Measurements from ENCODE around the gene C2orf92. TPM values are rescaled to one million over a fixed set of nuclear protein-coding genes. Genes with fewer than 3 reads are reported as not detected.

C2orf92 gene
- polyA plus RNA-seq, 1 donor from 2014 or later = 10.7 TPM

DNA sequence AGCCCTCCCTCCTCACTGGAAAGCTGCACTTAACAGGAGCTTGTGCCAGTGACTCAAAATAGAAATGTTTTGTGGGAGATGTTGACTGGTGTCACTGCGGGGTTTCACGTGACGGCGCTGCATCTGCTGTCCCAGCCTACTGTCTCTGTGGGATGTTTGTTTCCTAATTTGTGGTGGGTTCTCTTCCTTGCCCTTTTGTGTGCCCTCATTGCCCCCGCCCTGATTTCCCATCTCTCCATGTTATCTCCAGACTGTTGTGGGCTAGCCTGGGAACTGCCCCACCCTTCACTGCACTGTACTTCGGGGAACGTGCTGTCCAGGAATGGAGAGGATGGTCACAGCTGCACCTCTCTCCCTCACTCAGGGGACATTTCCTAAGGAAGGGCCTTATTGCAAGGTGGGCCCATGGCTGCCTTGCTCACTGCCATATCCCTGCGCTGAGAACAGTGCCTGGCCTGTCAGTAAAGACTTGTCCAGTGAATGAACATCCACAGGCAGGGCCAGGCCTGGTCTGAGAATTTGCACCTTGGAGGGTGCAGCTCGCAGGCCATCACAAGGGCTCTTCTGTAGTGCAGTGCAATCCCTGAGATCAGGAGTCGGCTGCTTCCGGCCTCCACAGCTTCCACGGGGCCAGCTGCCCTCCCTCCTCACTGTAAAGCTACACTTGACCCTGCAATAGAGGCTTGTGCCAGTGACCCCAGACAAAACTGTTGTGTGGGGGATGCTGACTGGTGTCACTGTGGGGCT, 61.9 kb downstream of the C2orf92 start:
- H3F3A ChIP-seq (ENCODE audit: insufficient read depth, low read length, poor library complexity, severe bottlenecking) = no peaks in the 10 kb centered on the region
- H3K36me3 ChIP-seq (ENCODE audit: insufficient read depth, low read length) = no peaks in the 10 kb centered on the region
- no peaks in the 10 kb centered on the region for H4K20me1 ChIP-seq (ENCODE audit: insufficient read depth)
- H3K9ac ChIP-seq (ENCODE audit: low read length) = no peak overlapping the region
- no peak overlapping the region for H3K27ac ChIP-seq (ENCODE audit: low read length)
- no peaks in the 10 kb centered on the region for H3K79me2 ChIP-seq (replicated peaks; ENCODE audit: insufficient read depth, low read length)
- peaks cover 4% of the 10 kb centered on the region for H3K9me3 ChIP-seq (ENCODE audit: low read length)
- no peak overlapping the region for H3K4me3 ChIP-seq (ENCODE audit: low read length)
- H3K4me2 ChIP-seq (ENCODE audit: low read length) = no peak overlapping the region
- no peaks in the 10 kb centered on the region for H3K9me2 ChIP-seq (ENCODE audit: insufficient read depth, low read length)
- TF ChIP-seq POLR2AphosphoS5 (IDR thresholded peaks at IDR 0.05) (no peak), TAF1 (IDR thresholded peaks at IDR 0.05; ENCODE audit: low read depth) (no peak), EZH2 (IDR thresholded peaks at IDR 0.05; ENCODE audit: borderline replicate concordance, insufficient read depth, low read length, poor library complexity, severe bottlenecking) (no peak), EP300 (conservative IDR thresholded peaks at IDR 0.05; ENCODE audit: poor library complexity, severe bottlenecking) (no peak), RAD21 (conservative IDR thresholded peaks at IDR 0.05) (no peak), SMC3 (conservative IDR thresholded peaks at IDR 0.05; ENCODE audit: poor library complexity) (no peak), MXI1 (conservative IDR thresholded peaks at IDR 0.05; ENCODE audit: poor library complexity, severe bottlenecking) (no peak)
- TF ChIP-seq, protein P1, sequence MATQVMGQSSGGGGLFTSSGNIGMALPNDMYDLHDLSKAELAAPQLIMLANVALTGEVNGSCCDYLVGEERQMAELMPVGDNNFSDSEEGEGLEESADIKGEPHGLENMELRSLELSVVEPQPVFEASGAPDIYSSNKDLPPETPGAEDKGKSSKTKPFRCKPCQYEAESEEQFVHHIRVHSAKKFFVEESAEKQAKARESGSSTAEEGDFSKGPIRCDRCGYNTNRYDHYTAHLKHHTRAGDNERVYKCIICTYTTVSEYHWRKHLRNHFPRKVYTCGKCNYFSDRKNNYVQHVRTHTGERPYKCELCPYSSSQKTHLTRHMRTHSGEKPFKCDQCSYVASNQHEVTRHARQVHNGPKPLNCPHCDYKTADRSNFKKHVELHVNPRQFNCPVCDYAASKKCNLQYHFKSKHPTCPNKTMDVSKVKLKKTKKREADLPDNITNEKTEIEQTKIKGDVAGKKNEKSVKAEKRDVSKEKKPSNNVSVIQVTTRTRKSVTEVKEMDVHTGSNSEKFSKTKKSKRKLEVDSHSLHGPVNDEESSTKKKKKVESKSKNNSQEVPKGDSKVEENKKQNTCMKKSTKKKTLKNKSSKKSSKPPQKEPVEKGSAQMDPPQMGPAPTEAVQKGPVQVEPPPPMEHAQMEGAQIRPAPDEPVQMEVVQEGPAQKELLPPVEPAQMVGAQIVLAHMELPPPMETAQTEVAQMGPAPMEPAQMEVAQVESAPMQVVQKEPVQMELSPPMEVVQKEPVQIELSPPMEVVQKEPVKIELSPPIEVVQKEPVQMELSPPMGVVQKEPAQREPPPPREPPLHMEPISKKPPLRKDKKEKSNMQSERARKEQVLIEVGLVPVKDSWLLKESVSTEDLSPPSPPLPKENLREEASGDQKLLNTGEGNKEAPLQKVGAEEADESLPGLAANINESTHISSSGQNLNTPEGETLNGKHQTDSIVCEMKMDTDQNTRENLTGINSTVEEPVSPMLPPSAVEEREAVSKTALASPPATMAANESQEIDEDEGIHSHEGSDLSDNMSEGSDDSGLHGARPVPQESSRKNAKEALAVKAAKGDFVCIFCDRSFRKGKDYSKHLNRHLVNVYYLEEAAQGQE (IDR thresholded peaks at IDR 0.05; ENCODE audit: borderline replicate concordance) = no peak
- TF ChIP-seq, protein P2, sequence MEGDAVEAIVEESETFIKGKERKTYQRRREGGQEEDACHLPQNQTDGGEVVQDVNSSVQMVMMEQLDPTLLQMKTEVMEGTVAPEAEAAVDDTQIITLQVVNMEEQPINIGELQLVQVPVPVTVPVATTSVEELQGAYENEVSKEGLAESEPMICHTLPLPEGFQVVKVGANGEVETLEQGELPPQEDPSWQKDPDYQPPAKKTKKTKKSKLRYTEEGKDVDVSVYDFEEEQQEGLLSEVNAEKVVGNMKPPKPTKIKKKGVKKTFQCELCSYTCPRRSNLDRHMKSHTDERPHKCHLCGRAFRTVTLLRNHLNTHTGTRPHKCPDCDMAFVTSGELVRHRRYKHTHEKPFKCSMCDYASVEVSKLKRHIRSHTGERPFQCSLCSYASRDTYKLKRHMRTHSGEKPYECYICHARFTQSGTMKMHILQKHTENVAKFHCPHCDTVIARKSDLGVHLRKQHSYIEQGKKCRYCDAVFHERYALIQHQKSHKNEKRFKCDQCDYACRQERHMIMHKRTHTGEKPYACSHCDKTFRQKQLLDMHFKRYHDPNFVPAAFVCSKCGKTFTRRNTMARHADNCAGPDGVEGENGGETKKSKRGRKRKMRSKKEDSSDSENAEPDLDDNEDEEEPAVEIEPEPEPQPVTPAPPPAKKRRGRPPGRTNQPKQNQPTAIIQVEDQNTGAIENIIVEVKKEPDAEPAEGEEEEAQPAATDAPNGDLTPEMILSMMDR (IDR thresholded peaks at IDR 0.05; ENCODE audit: poor library complexity, severe bottlenecking) = no peak
- H2AFZ ChIP-seq (ENCODE audit: low read depth, low read length) = no peak overlapping the region
- no peaks in the 10 kb centered on the region for H3K27me3 ChIP-seq (ENCODE audit: insufficient read depth, low read depth, low read length)

GRCh38 chr2:97732436-97733340, 63.2 kb downstream of the C2orf92 start:
- Histone ChIP-seq H3K9me3 (ENCODE audit: low read length) (peaks cover 4% of the 10 kb centered on the region), H3K4me3 (ENCODE audit: low read length) (no peak overlapping the region), H3F3A (ENCODE audit: insufficient read depth, low read length, poor library complexity, severe bottlenecking) (no peaks in the 10 kb centered on the region), H3K79me2 (replicated peaks; ENCODE audit: insufficient read depth, low read length) (no peaks in the 10 kb centered on the region), H3K36me3 (ENCODE audit: insufficient read depth, low read length) (no peaks in the 10 kb centered on the region), H3K4me2 (ENCODE audit: low read length) (no peak overlapping the region), H2AFZ (ENCODE audit: low read depth, low read length) (no peak overlapping the region), H3K9ac (ENCODE audit: low read length) (no peak overlapping the region), H3K27ac (ENCODE audit: low read length) (no peak overlapping the region), H4K20me1 (ENCODE audit: insufficient read depth) (no peaks in the 10 kb centered on the region), H3K9me2 (ENCODE audit: insufficient read depth, low read length) (no peaks in the 10 kb centered on the region), H3K27me3 (ENCODE audit: insufficient read depth, low read depth, low read length) (no peaks in the 10 kb centered on the region)
- TF ChIP-seq EP300 (conservative IDR thresholded peaks at IDR 0.05; ENCODE audit: poor library complexity, severe bottlenecking) (no peak), EZH2 (IDR thresholded peaks at IDR 0.05; ENCODE audit: borderline replicate concordance, insufficient read depth, low read length, poor library complexity, severe bottlenecking) (no peak), RAD21 (conservative IDR thresholded peaks at IDR 0.05) (no peak), MXI1 (conservative IDR thresholded peaks at IDR 0.05; ENCODE audit: poor library complexity, severe bottlenecking) (no peak), TAF1 (IDR thresholded peaks at IDR 0.05; ENCODE audit: low read depth) (no peak), SMC3 (conservative IDR thresholded peaks at IDR 0.05; ENCODE audit: poor library complexity) (no peak), POLR2AphosphoS5 (IDR thresholded peaks at IDR 0.05) (no peak)
- TF ChIP-seq, protein P1 (IDR thresholded peaks at IDR 0.05; ENCODE audit: borderline replicate concordance) = no peak
- TF ChIP-seq, protein P2 (IDR thresholded peaks at IDR 0.05; ENCODE audit: poor library complexity, severe bottlenecking) = no peak
